Neural crest cell (in vitro differentiated cells): Measurements from ENCODE around the gene FSCN2. TPM values are rescaled to one million over a fixed set of nuclear protein-coding genes. Genes with fewer than 3 reads are reported as not detected.
"Not testable (repeated sequence)": the region's sequence is repeated elsewhere in the genome, so short reads cannot be mapped to it uniquely, and the experiment has no call there.

Experiments used
- DNase-seq: peaks from one replicate; pipeline ENCODE4 v3.0.0; 2021; ENCODE audit warnings: low read depth, mixed read lengths, low spot score
- H3K27ac Mint-ChIP-seq: one replicate; pipeline ENCODE4 v1.8.0; 2021; ENCODE audit warnings: mild to moderate bottlenecking, mixed read lengths; ENCODE audit not compliant: unreplicated experiment
- H3K27me3 Mint-ChIP-seq: 2 replicates; pipeline ENCODE4 v1.8.0; 2021; ENCODE audit warnings: low read depth, mild to moderate bottlenecking, mixed read lengths
- H3K36me3 Mint-ChIP-seq: 2 replicates; pipeline ENCODE4 v1.8.0; 2021; ENCODE audit warnings: low read depth, mild to moderate bottlenecking, mixed read lengths
- H3K4me1 Mint-ChIP-seq: 2 replicates; pipeline ENCODE4 v1.8.0; 2021; ENCODE audit warnings: mixed read lengths
- H3K4me3 Mint-ChIP-seq: one replicate; pipeline ENCODE4 v1.8.0; 2021; ENCODE audit warnings: mild to moderate bottlenecking, mixed read lengths
- H3K9me3 Mint-ChIP-seq: 2 replicates; pipeline ENCODE4 v1.8.0; 2021; ENCODE audit warnings: mixed read lengths
- total RNA-seq: library from RNA; stranded (reverse); gene quantifications from 2 replicates; pipeline ENCODE4 v1.2.1, GENCODE V29; 2021
- TF ChIP-seq, protein P1 (sequence below): fragments of 200-600 bp; sonication (generic); conservative IDR thresholded peaks from 2 replicates; pipeline ENCODE4 v1.5.0; 2021; ENCODE audit warnings: antibody characterized with exemption, mild to moderate bottlenecking

FSCN2 gene
- total RNA-seq, 1 donor from 2014 or later = 0.56 TPM

DNA sequence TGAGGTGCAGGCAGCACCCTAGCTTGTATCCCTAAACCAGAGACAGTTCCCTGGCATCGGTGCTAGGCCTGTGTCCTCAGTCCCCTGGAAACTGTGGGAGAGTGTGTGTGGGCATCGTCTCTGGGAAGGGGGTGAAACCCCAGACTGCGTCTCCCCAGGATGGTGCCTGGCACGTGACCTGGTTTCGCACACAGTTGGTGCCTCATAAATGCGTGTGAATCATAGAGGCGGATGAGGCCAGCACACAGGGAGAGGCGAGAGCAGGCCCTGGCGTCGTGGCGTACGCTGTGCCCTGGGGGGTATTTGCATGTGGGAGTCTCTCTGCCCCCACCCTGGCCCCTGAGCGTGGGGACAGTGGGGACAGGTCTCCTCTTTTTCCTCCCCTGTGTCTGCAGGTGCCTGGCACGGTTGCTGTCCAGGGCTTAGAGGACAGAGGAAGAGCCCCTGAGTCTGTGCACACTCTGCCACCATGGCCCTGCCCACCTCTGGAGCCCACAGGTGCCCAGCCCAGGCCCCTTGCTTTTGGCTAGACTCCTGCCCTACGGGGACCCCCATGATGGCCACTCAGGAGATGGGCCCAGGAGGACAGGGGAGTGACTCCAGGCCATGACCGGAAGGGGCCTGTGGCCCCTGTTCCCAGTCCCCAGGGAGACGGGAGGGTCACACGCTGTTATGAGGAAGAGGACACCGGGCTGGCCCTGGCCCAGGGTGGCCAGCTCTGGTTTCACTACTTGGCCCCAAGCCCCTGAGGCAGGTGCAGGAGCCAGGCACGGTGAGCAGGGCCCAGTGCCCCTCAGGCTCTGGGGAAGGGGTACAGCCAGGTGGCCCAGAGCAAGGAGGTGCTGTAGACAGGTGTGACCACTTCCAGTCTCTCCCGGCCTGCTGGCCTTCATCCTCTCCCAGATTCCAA, 1.3 kb upstream of the FSCN2 start:
- no peak for DNase-seq
- TF ChIP-seq, protein P1, sequence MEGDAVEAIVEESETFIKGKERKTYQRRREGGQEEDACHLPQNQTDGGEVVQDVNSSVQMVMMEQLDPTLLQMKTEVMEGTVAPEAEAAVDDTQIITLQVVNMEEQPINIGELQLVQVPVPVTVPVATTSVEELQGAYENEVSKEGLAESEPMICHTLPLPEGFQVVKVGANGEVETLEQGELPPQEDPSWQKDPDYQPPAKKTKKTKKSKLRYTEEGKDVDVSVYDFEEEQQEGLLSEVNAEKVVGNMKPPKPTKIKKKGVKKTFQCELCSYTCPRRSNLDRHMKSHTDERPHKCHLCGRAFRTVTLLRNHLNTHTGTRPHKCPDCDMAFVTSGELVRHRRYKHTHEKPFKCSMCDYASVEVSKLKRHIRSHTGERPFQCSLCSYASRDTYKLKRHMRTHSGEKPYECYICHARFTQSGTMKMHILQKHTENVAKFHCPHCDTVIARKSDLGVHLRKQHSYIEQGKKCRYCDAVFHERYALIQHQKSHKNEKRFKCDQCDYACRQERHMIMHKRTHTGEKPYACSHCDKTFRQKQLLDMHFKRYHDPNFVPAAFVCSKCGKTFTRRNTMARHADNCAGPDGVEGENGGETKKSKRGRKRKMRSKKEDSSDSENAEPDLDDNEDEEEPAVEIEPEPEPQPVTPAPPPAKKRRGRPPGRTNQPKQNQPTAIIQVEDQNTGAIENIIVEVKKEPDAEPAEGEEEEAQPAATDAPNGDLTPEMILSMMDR = no peak
- Mint-ChIP-seq H3K36me3 (no peaks in the 10 kb centered on the region), H3K4me3 (no peak overlapping the region), H3K4me1 (peaks cover 7% of the 10 kb centered on the region), H3K27ac (no peak overlapping the region), H3K27me3 (peaks cover 13% of the 10 kb centered on the region), H3K9me3 (no peaks in the 10 kb centered on the region)

DNA sequence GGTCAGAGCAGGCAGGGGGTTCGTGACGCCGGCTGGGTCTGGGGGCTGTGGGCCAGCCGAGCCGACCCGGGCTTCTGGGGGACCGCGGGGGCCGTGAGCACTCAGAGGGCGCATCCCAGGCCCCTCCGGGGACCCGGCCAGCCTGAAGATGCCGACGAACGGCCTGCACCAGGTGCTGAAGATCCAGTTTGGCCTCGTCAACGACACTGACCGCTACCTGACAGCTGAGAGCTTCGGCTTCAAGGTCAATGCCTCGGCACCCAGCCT, 140 bp downstream of the FSCN2 start:
- Mint-ChIP-seq H3K4me1 (peaks cover 1% of the 10 kb centered on the region), H3K9me3 (peaks cover under 1% of the 10 kb centered on the region), H3K4me3 (no peak overlapping the region), H3K36me3 (no peaks in the 10 kb centered on the region), H3K27ac (no peak overlapping the region), H3K27me3 (peaks cover 2% of the 10 kb centered on the region)
- DNase-seq = no peak
- TF ChIP-seq, protein P1 = no peak

DNA sequence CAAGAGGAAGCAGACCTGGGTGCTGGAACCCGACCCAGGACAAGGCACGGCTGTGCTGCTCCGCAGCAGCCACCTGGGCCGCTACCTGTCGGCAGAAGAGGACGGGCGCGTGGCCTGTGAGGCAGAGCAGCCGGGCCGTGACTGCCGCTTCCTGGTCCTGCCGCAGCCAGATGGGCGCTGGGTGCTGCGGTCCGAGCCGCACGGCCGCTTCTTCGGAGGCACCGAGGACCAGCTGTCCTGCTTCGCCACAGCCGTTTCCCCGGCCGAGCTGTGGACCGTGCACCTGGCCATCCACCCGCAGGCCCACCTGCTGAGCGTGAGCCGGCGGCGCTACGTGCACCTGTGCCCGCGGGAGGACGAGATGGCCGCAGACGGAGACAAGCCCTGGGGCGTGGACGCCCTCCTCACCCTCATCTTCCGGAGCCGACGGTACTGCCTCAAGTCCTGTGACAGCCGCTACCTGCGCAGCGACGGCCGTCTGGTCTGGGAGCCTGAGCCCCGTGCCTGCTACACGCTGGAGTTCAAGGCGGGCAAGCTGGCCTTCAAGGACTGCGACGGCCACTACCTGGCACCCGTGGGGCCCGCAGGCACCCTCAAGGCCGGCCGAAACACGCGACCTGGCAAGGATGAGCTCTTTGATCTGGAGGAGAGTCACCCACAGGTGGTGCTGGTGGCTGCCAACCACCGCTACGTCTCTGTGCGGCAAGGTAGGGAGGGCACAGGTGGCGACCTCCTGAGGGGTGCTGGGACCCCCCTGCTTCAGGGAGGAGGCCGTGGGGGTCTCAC, 667 bp downstream of the FSCN2 start:
- TF ChIP-seq, protein P1 = no peak
- Mint-ChIP-seq H3K27me3 (peaks cover 4% of the 10 kb centered on the region), H3K36me3 (no peaks in the 10 kb centered on the region), H3K4me3 (no peak overlapping the region), H3K27ac (no peak overlapping the region), H3K9me3 (peaks cover 3% of the 10 kb centered on the region), H3K4me1 (no peaks in the 10 kb centered on the region)
- no peak for DNase-seq

GRCh38 chr17:81529437-81529803, 1.2 kb downstream of the FSCN2 start:
- H3K9me3 Mint-ChIP-seq = peaks cover 3% of the 10 kb centered on the region
- TF ChIP-seq, protein P1 = no peak
- H3K27ac Mint-ChIP-seq = no peak overlapping the region
- no peaks in the 10 kb centered on the region for H3K36me3 Mint-ChIP-seq
- no peaks in the 10 kb centered on the region for H3K4me1 Mint-ChIP-seq
- no peak for DNase-seq
- no peak overlapping the region for H3K4me3 Mint-ChIP-seq
- peaks cover 6% of the 10 kb centered on the region for H3K27me3 Mint-ChIP-seq

DNA sequence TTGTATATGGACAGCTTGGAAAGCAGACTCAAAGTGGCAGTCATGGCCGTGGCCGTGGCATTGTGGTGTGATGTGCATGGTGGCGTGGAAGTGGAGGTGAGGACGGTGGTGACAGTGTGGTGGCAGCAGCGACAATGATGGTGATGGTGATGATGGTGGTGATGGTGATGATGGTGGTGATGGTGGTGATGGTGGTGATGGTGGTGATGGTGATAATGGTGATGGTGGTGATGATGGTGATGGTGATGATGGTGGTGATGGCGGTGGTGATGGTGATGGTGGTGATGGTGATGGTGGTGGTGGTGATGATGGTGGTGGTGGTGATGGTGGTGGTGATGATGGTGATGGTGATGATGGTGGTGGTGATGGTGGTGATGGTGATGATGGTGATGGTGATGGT, 2.8 kb downstream of the FSCN2 start:
- peaks cover 15% of the 10 kb centered on the region for H3K27me3 Mint-ChIP-seq
- H3K4me1 Mint-ChIP-seq, H3K27ac Mint-ChIP-seq, H3K4me3 Mint-ChIP-seq, H3K9me3 Mint-ChIP-seq, DNase-seq, H3K36me3 Mint-ChIP-seq: not testable (repeated sequence)

GRCh38 chr17:81531998-81532404, 3.8 kb downstream of the FSCN2 start:
- H3K27ac Mint-ChIP-seq, H3K36me3 Mint-ChIP-seq, H3K9me3 Mint-ChIP-seq, H3K4me1 Mint-ChIP-seq, DNase-seq, H3K4me3 Mint-ChIP-seq: not testable (repeated sequence)
- H3K27me3 Mint-ChIP-seq = peaks cover 21% of the 10 kb centered on the region
